HepG2 (cell line): ENCODE measurements around the gene ZNF618. TPM values are rescaled to one million over a fixed set of nuclear protein-coding genes. Genes with fewer than 3 reads are reported as not detected.

Source experiments
- ARID3A ChIP-seq: IDR thresholded peaks from 2 replicates; pipeline ENCODE4 v1.6.1; 2012; ENCODE audit warnings: low read depth, low read length, improper control_type of control experiment
- CEBPB ChIP-seq: IDR thresholded peaks from 2 replicates; pipeline ENCODE4 v1.6.1; 2011; ENCODE audit warnings: low read depth, low read length, improper control_type of control experiment, borderline replicate concordance
- CENPBD1 ChIP-seq: sonication (generic); formaldehyde crosslinking; IDR thresholded peaks from 2 replicates; pipeline ENCODE4 v1.8.0; 2022; ENCODE audit warnings: missing genetic modification reagents, low read depth, mild to moderate bottlenecking, borderline replicate concordance
- CREM ChIP-seq, 2 experiments: sonication (generic) in 1 of 2; formaldehyde crosslinking in 1 of 2; IDR thresholded peaks; 2 replicates each; pipeline versions ENCODE4 v1.4.0 to v1.6.1; 2016 to 2020; ENCODE audit warnings: antibody characterized with exemption in 1 of 2, mild to moderate bottlenecking in 1 of 2, missing genetic modification reagents in 1 of 2
- DPF2 ChIP-seq: sonication (generic); formaldehyde crosslinking; IDR thresholded peaks from 2 replicates; pipeline ENCODE4 v1.4.0; 2020; ENCODE audit warnings: mild to moderate bottlenecking, low read depth, missing genetic modification reagents, borderline replicate concordance
- GRHL1 ChIP-seq: sonication (generic); formaldehyde crosslinking; conservative IDR thresholded peaks from 2 replicates; pipeline ENCODE4 v1.8.0; 2022; ENCODE audit warnings: missing genetic modification reagents
- HDAC2 ChIP-seq: sonication (generic); formaldehyde crosslinking; IDR thresholded peaks from 2 replicates; pipeline ENCODE4 v1.4.0; 2020; ENCODE audit warnings: missing genetic modification reagents
- HOXA7 ChIP-seq: sonication (generic); formaldehyde crosslinking; IDR thresholded peaks from 2 replicates; pipeline ENCODE4 v1.8.1; 2022; ENCODE audit warnings: mild to moderate bottlenecking, missing genetic modification reagents, moderate library complexity
- HOXD1 ChIP-seq: sonication (generic); formaldehyde crosslinking; IDR thresholded peaks from 2 replicates; pipeline ENCODE4 v1.5.0; 2020; ENCODE audit warnings: missing genetic modification reagents
- KAT2B ChIP-seq: fragments of 150-350 bp; IDR thresholded peaks from 2 replicates; pipeline ENCODE4 v1.6.1; 2014; ENCODE audit warnings: low read depth, low read length, borderline replicate concordance
- NFYC ChIP-seq: IDR thresholded peaks from 2 replicates; pipeline ENCODE4 v1.6.1; 2016; ENCODE audit warnings: missing genetic modification reagents, missing compliant biosample characterization
- SRY ChIP-seq: sonication (generic); formaldehyde crosslinking; IDR thresholded peaks from 2 replicates; pipeline ENCODE4 v1.8.0; 2022; ENCODE audit warnings: mild to moderate bottlenecking, missing genetic modification reagents
- TFAP4 ChIP-seq: sonication (generic); IDR thresholded peaks from 2 replicates; pipeline ENCODE4 v1.6.1; 2016; ENCODE audit warnings: low read depth, borderline replicate concordance
- TGIF2 ChIP-seq: IDR thresholded peaks from 2 replicates; pipeline ENCODE4 v1.6.1; 2016; ENCODE audit warnings: control low read depth, missing compliant biosample characterization
- ZNF12 ChIP-seq: sonication (generic); formaldehyde crosslinking; IDR thresholded peaks from 2 replicates; pipeline ENCODE4 v1.5.0; 2020; ENCODE audit warnings: missing genetic modification reagents
- polyA plus RNA-seq, 8 experiments: library from polyadenylated mRNA; depleted of rRNA in 3 of 8; stranded (reverse) in 7 of 8; unstranded in 1 of 8; fragments of >200 nt; fragmentation: Illumina TruSeq in 4 of 8; extraction: Trizol in 4 of 8; gene quantifications; 2 replicates each; pipeline versions ENCODE4 v1.2.1 to v1.2.3, GENCODE V29; 2011 to 2016; ENCODE audit warnings: low read depth in 4 of 8, missing spikeins in 1 of 8, mixed read lengths in 1 of 8; ENCODE audit not compliant: insufficient read depth in 1 of 8
- total RNA-seq, 5 experiments: library from RNA; depleted of rRNA; stranded (reverse); fragments of >200 nt; fragmentation: Illumina TruSeq; extraction: Trizol; gene quantifications; 2 replicates each; pipeline ENCODE4 v1.2.3, GENCODE V29; 2016; ENCODE audit warnings: low read depth in 1 of 5
- TF ChIP-seq, protein P1 (sequence below): sonication (generic); formaldehyde crosslinking; IDR thresholded peaks from 2 replicates; pipeline ENCODE4 v1.4.0; 2020; ENCODE audit warnings: missing genetic modification reagents
- TF ChIP-seq, protein P2 (sequence below): sonication (generic); formaldehyde crosslinking; IDR thresholded peaks from 2 replicates; pipeline ENCODE4 v1.4.0; 2020; ENCODE audit warnings: missing genetic modification reagents

ZNF618 gene
- total and polyA plus RNA-seq, 2 of the 13 experiments (the other 11 are each of a cell fraction or from before 2014, with no cell fraction given): 0.07 TPM

DNA sequence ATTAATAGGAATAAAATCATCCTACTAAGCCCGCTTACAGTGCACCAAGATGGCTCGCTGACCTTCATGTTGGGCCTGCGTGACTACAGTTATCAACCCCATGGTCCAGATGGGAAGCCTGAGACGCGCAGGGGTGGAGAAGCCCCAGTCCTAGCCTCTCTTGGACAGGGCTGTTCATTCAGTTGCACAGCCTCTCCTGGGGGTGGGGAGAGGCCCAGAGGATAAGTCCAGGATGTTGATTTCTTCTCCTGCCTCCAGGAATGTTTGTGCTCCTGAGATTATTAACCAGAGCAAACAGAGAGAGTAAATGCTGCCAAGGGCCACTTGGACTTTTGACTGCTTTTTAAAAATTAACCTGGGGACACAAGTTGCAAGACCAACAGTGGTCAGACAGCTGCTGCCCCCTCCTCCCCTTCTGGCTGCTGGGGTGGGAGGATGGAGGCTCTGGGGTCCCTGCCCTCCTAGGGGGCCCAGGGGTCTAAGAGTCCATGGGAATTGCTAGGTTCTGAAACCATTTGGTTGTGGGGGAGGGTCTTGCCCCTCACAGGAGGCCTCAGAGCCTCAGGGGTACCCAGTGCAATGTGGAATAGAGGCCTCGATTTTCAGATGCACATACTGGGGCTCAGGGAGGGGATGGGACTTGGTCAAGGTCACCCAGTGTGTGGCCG, 204.8 kb downstream of the ZNF618 start (continued):
- TF ChIP-seq ARID3A (peak; percentile 46), CREM (IDR thresholded peaks at IDR 0.05) (peak; percentile 86), CREM (CRISPR knock-in tag; IDR thresholded peaks at IDR 0.05) (no peak), TGIF2 (no peak), HOXA7 (no peak), SRY (CRISPR knock-in tag) (no peak), NFYC (no peak), GRHL1 (no peak), TFAP4 (peak; percentile 94), CEBPB (peak; percentile 59; the same call in 1 of the 2 replicates), CENPBD1 (CRISPR knock-in tag) (peak; percentile 54; the same call in 1 of the 2 replicates), HOXD1 (CRISPR knock-in tag) (no peak), KAT2B (no peak), DPF2 (peak; percentile 48; the same call in 1 of the 2 replicates), HDAC2 (CRISPR knock-in tag) (peak; percentile 56), ZNF12 (no peak)
- TF ChIP-seq, protein P1, sequence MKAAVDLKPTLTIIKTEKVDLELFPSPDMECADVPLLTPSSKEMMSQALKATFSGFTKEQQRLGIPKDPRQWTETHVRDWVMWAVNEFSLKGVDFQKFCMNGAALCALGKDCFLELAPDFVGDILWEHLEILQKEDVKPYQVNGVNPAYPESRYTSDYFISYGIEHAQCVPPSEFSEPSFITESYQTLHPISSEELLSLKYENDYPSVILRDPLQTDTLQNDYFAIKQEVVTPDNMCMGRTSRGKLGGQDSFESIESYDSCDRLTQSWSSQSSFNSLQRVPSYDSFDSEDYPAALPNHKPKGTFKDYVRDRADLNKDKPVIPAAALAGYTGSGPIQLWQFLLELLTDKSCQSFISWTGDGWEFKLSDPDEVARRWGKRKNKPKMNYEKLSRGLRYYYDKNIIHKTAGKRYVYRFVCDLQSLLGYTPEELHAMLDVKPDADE (CRISPR knock-in tag): no peak
- TF ChIP-seq, protein P2, sequence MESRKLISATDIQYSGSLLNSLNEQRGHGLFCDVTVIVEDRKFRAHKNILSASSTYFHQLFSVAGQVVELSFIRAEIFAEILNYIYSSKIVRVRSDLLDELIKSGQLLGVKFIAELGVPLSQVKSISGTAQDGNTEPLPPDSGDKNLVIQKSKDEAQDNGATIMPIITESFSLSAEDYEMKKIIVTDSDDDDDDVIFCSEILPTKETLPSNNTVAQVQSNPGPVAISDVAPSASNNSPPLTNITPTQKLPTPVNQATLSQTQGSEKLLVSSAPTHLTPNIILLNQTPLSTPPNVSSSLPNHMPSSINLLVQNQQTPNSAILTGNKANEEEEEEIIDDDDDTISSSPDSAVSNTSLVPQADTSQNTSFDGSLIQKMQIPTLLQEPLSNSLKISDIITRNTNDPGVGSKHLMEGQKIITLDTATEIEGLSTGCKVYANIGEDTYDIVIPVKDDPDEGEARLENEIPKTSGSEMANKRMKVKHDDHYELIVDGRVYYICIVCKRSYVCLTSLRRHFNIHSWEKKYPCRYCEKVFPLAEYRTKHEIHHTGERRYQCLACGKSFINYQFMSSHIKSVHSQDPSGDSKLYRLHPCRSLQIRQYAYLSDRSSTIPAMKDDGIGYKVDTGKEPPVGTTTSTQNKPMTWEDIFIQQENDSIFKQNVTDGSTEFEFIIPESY: no peak
